Activated CD4-positive, alpha-beta T cell treated with anti-CD3 and anti-CD28 coated beads, Interleukin-2, amount 10 ng/mL, durations not matched to agents 7 days and 5 days (primary cell): ENCODE measurements around the gene C4B. TPM values are rescaled to one million over a fixed set of nuclear protein-coding genes. Genes with fewer than 3 reads are reported as not detected.
"Not testable (repeated sequence)": the region's sequence is repeated elsewhere in the genome, so short reads cannot be mapped to it uniquely, and the experiment has no call there.

Experiments
- CTCF ChIA-PET: fragments of 350-600 bp; sonication (Branson Sonifier 250); formaldehyde crosslinking; loops from one replicate; lab custom pipeline; 2021; ENCODE audit warnings: antibody characterized with exemption; lab: Charles Lee
- POLR2A ChIA-PET: fragments of 350-600 bp; sonication (Branson Sonifier 250); formaldehyde crosslinking; loops from one replicate; lab custom pipeline; 2021; ENCODE audit warnings: antibody characterized with exemption; lab: Charles Lee
- DNase-seq: peaks from one replicate; pipeline ENCODE4 v3.0.0-alpha.2; 2020
- H3K27ac Mint-ChIP-seq: one replicate; pipeline ENCODE4 v1.8.0; 2021; ENCODE audit warnings: mild to moderate bottlenecking, moderate library complexity, mixed read lengths
- H3K27me3 Mint-ChIP-seq: one replicate; pipeline ENCODE4 v1.8.0; 2021; ENCODE audit warnings: mixed read lengths
- H3K36me3 Mint-ChIP-seq: one replicate; pipeline ENCODE4 v1.8.0; 2021; ENCODE audit warnings: low read depth, mixed read lengths
- H3K4me1 Mint-ChIP-seq: one replicate; pipeline ENCODE4 v1.8.0; 2021; ENCODE audit warnings: mixed read lengths
- H3K4me3 Mint-ChIP-seq: one replicate; pipeline ENCODE4 v1.8.0; 2021; ENCODE audit warnings: mild to moderate bottlenecking, moderate library complexity, mixed read lengths
- H3K9me3 Mint-ChIP-seq: one replicate; pipeline ENCODE4 v1.8.0; 2021; ENCODE audit warnings: mixed read lengths
- total RNA-seq, 2 experiments: library from RNA; stranded (reverse); gene quantifications; one replicate each; pipeline ENCODE4 v1.2.3, GENCODE V29; 2021

C4B gene
- total RNA-seq, 2 experiments from 2014 or later: 2.0 to 2.2 TPM

- H3K9me3 Mint-ChIP-seq, DNase-seq, POLR2A ChIA-PET, H3K4me3 Mint-ChIP-seq, H3K27me3 Mint-ChIP-seq, CTCF ChIA-PET, H3K36me3 Mint-ChIP-seq, H3K27ac Mint-ChIP-seq, H3K4me1 Mint-ChIP-seq: not testable (repeated sequence)
These were observed 7.5 kb downstream of the C4B start for GRCh38 chr6:32022100-32022499.

GRCh38 chr6:32028631-32029030 is 14.0 kb downstream of the C4B start:
- H3K4me1 Mint-ChIP-seq, H3K27ac Mint-ChIP-seq, POLR2A ChIA-PET: not testable (repeated sequence)

GRCh38 chr6:32029553-32029952 is 15.0 kb downstream of the C4B start:
- H3K4me3 Mint-ChIP-seq, H3K9me3 Mint-ChIP-seq, POLR2A ChIA-PET, H3K27ac Mint-ChIP-seq, CTCF ChIA-PET, H3K4me1 Mint-ChIP-seq, DNase-seq, H3K36me3 Mint-ChIP-seq, H3K27me3 Mint-ChIP-seq: not testable (repeated sequence)

More at GRCh38 chr6:32028631-32029030, 14.0 kb downstream of the C4B start:
- CTCF ChIA-PET, H3K4me3 Mint-ChIP-seq, H3K9me3 Mint-ChIP-seq, DNase-seq, H3K36me3 Mint-ChIP-seq, H3K27me3 Mint-ChIP-seq: not testable (repeated sequence)

- H3K4me1 Mint-ChIP-seq, DNase-seq, H3K4me3 Mint-ChIP-seq, H3K36me3 Mint-ChIP-seq, H3K9me3 Mint-ChIP-seq, POLR2A ChIA-PET, CTCF ChIA-PET, H3K27ac Mint-ChIP-seq, H3K27me3 Mint-ChIP-seq: not testable (repeated sequence)
These were observed 20.9 kb downstream of the C4B start for GRCh38 chr6:32035283-32036013.

- DNase-seq, H3K36me3 Mint-ChIP-seq, H3K27me3 Mint-ChIP-seq, H3K9me3 Mint-ChIP-seq, H3K27ac Mint-ChIP-seq, H3K4me3 Mint-ChIP-seq, POLR2A ChIA-PET, H3K4me1 Mint-ChIP-seq, CTCF ChIA-PET: not testable (repeated sequence)
These were observed 22.5 kb downstream of the C4B start for GRCh38 chr6:32037136-32037535.

- H3K4me3 Mint-ChIP-seq, POLR2A ChIA-PET, H3K27me3 Mint-ChIP-seq, H3K4me1 Mint-ChIP-seq, H3K9me3 Mint-ChIP-seq, CTCF ChIA-PET, H3K36me3 Mint-ChIP-seq, DNase-seq: not testable (repeated sequence)
- peak within 1 kb of the TSS; percentile 46 for H3K27ac Mint-ChIP-seq
These were observed 23.3 kb downstream of the C4B start, which contains the start of gene CYP21A2 for GRCh38 chr6:32037598-32038524. TSS of gene CYP21A2 (plus strand) at chr6:32038415. CDS start at chr6:32038423, 8 bp downstream.

GRCh38 chr6:32038878-32039277 is 24.3 kb downstream of the C4B start:
- H3K4me1 Mint-ChIP-seq, H3K36me3 Mint-ChIP-seq, DNase-seq, CTCF ChIA-PET, POLR2A ChIA-PET, H3K9me3 Mint-ChIP-seq, H3K27ac Mint-ChIP-seq, H3K4me3 Mint-ChIP-seq, H3K27me3 Mint-ChIP-seq: not testable (repeated sequence)

GRCh38 chr6:32039321-32040274 is 25.0 kb downstream of the C4B start:
- DNase-seq, H3K9me3 Mint-ChIP-seq, CTCF ChIA-PET, POLR2A ChIA-PET, H3K27ac Mint-ChIP-seq, H3K4me3 Mint-ChIP-seq, H3K36me3 Mint-ChIP-seq, H3K4me1 Mint-ChIP-seq, H3K27me3 Mint-ChIP-seq: not testable (repeated sequence)

- CTCF ChIA-PET, H3K27me3 Mint-ChIP-seq, DNase-seq, H3K9me3 Mint-ChIP-seq, POLR2A ChIA-PET, H3K36me3 Mint-ChIP-seq, H3K27ac Mint-ChIP-seq, H3K4me1 Mint-ChIP-seq, H3K4me3 Mint-ChIP-seq: not testable (repeated sequence)
These were observed 25.9 kb downstream of the C4B start for GRCh38 chr6:32040299-32041049.

- H3K4me1 Mint-ChIP-seq, CTCF ChIA-PET, DNase-seq, H3K36me3 Mint-ChIP-seq, POLR2A ChIA-PET, H3K9me3 Mint-ChIP-seq, H3K4me3 Mint-ChIP-seq, H3K27ac Mint-ChIP-seq, H3K27me3 Mint-ChIP-seq: not testable (repeated sequence)
These were observed 26.4 kb downstream of the C4B start for GRCh38 chr6:32041050-32041321.

- H3K4me3 Mint-ChIP-seq, H3K9me3 Mint-ChIP-seq, POLR2A ChIA-PET, CTCF ChIA-PET, H3K27ac Mint-ChIP-seq, H3K4me1 Mint-ChIP-seq, DNase-seq, H3K27me3 Mint-ChIP-seq, H3K36me3 Mint-ChIP-seq: not testable (repeated sequence)
These were observed 26.8 kb downstream of the C4B start for GRCh38 chr6:32041385-32041784.

- CTCF ChIA-PET, H3K36me3 Mint-ChIP-seq, POLR2A ChIA-PET, H3K4me3 Mint-ChIP-seq, H3K9me3 Mint-ChIP-seq, H3K27me3 Mint-ChIP-seq, H3K4me1 Mint-ChIP-seq, H3K27ac Mint-ChIP-seq, DNase-seq: not testable (repeated sequence)
These were observed 27.7 kb downstream of the C4B start for GRCh38 chr6:32042276-32042675.
